ENCODE data around the gene ENAH.

Gene ENAH

GRCh38 chr1:225494789-225495359, 158.0 kb downstream of the ENAH start:
- TF ChIP-seq EGR1 (IDR thresholded peaks at IDR 0.05) = no peak
- no peak for TF ChIP-seq FOXM1 (IDR thresholded peaks at IDR 0.05; ENCODE audit: borderline replicate concordance, low read depth)
- no peak for TF ChIP-seq CEBPB (IDR thresholded peaks at IDR 0.05)
- TF ChIP-seq ZBTB7A (IDR thresholded peaks at IDR 0.05; ENCODE audit: low read depth) = no peak
- no peak for TF ChIP-seq TCF12 (IDR thresholded peaks at IDR 0.05; ENCODE audit: low read depth)
- no peak for TF ChIP-seq EP300 (IDR thresholded peaks at IDR 0.05; ENCODE audit: borderline replicate concordance)
- TF ChIP-seq USF1 (IDR thresholded peaks at IDR 0.05) = no peak
- no peak for TF ChIP-seq RAD21 (IDR thresholded peaks at IDR 0.05; ENCODE audit: low read depth)
- TF ChIP-seq, protein P1, sequence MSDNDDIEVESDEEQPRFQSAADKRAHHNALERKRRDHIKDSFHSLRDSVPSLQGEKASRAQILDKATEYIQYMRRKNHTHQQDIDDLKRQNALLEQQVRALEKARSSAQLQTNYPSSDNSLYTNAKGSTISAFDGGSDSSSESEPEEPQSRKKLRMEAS (IDR thresholded peaks at IDR 0.05) = no peak
- no peak for TF ChIP-seq CREB1 (IDR thresholded peaks at IDR 0.05; ENCODE audit: low read depth)
- TF ChIP-seq TEAD4 (IDR thresholded peaks at IDR 0.05) = no peak

- TF ChIP-seq FOXM1 (IDR thresholded peaks at IDR 0.05; ENCODE audit: borderline replicate concordance, low read depth) (no peak), ZBTB7A (IDR thresholded peaks at IDR 0.05; ENCODE audit: low read depth) (no peak), NFIC (IDR thresholded peaks at IDR 0.05) (no peak), REST (IDR thresholded peaks at IDR 0.05; ENCODE audit: low read depth) (no peak), CREB1 (IDR thresholded peaks at IDR 0.05; ENCODE audit: low read depth) (no peak), YY1 (IDR thresholded peaks at IDR 0.05; ENCODE audit: low read depth) (no peak), TCF12 (IDR thresholded peaks at IDR 0.05; ENCODE audit: low read depth) (no peak), EGR1 (IDR thresholded peaks at IDR 0.05) (no peak), USF1 (IDR thresholded peaks at IDR 0.05) (no peak), TAF1 (IDR thresholded peaks at IDR 0.05; ENCODE audit: low read depth) (no peak), CEBPB (IDR thresholded peaks at IDR 0.05) (no peak)
- TF ChIP-seq, protein P1 (IDR thresholded peaks at IDR 0.05) = no peak
Observed at GRCh38 chr1:225493591-225494246, 159.2 kb downstream of the ENAH start.

DNA sequence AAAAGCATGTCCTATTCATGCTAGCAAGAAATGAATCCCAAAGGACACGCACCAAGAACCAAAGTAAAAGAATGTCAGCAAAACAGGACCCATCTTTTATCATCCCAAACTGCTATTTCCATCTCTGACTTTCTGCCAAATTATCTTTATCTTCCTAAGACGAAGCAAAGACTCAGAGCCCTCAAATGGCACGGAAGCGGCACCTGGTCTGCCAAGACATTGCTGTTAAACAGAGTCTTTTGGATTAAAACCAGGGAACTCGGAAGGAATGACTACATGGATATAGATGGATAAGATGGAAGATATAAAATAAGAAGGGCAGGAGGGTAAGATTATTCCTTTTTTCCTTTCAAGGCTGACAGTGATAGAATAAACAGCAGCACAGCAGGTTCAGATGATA, 164.2 kb downstream of the ENAH start:
- TF ChIP-seq TCF12 (IDR thresholded peaks at IDR 0.05; ENCODE audit: low read depth) = no peak
- TF ChIP-seq TEAD4 (IDR thresholded peaks at IDR 0.05) = no peak
- no peak for TF ChIP-seq CREB1 (IDR thresholded peaks at IDR 0.05; ENCODE audit: low read depth)
- no peak for TF ChIP-seq TAF1 (IDR thresholded peaks at IDR 0.05; ENCODE audit: low read depth)
- TF ChIP-seq, protein P1 (IDR thresholded peaks at IDR 0.05) = no peak
- TF ChIP-seq YY1 (IDR thresholded peaks at IDR 0.05; ENCODE audit: low read depth) = no peak
- TF ChIP-seq USF1 (IDR thresholded peaks at IDR 0.05) = no peak
- no peak for TF ChIP-seq EGR1 (IDR thresholded peaks at IDR 0.05)
- no peak for TF ChIP-seq RAD21 (IDR thresholded peaks at IDR 0.05; ENCODE audit: low read depth)
- TF ChIP-seq ZBTB7A (IDR thresholded peaks at IDR 0.05; ENCODE audit: low read depth) = no peak
- TF ChIP-seq FOXM1 (IDR thresholded peaks at IDR 0.05; ENCODE audit: borderline replicate concordance, low read depth) = no peak
- TF ChIP-seq REST (IDR thresholded peaks at IDR 0.05; ENCODE audit: low read depth) = no peak
- no peak for TF ChIP-seq EP300 (IDR thresholded peaks at IDR 0.05; ENCODE audit: borderline replicate concordance)

- no peak for TF ChIP-seq FOXM1 (IDR thresholded peaks at IDR 0.05; ENCODE audit: borderline replicate concordance, low read depth)
- no peak for TF ChIP-seq USF1 (IDR thresholded peaks at IDR 0.05)
- no peak for TF ChIP-seq EGR1 (IDR thresholded peaks at IDR 0.05)
- no peak for TF ChIP-seq TAF1 (IDR thresholded peaks at IDR 0.05; ENCODE audit: low read depth)
- no peak for TF ChIP-seq CREB1 (IDR thresholded peaks at IDR 0.05; ENCODE audit: low read depth)
- no peak for TF ChIP-seq RAD21 (IDR thresholded peaks at IDR 0.05; ENCODE audit: low read depth)
- TF ChIP-seq, protein P1 (IDR thresholded peaks at IDR 0.05) = no peak
- no peak for TF ChIP-seq EP300 (IDR thresholded peaks at IDR 0.05; ENCODE audit: borderline replicate concordance)
- TF ChIP-seq REST (IDR thresholded peaks at IDR 0.05; ENCODE audit: low read depth) = no peak
- no peak for TF ChIP-seq TCF12 (IDR thresholded peaks at IDR 0.05; ENCODE audit: low read depth)
- TF ChIP-seq ZBTB7A (IDR thresholded peaks at IDR 0.05; ENCODE audit: low read depth) = no peak
- no peak for TF ChIP-seq CEBPB (IDR thresholded peaks at IDR 0.05)
- no peak for TF ChIP-seq TEAD4 (IDR thresholded peaks at IDR 0.05)
- TF ChIP-seq YY1 (IDR thresholded peaks at IDR 0.05; ENCODE audit: low read depth) = no peak
Observed at GRCh38 chr1:225486856-225487255, 166.1 kb downstream of the ENAH start.

Data from Ishikawa (cell line).